Heart left ventricle (tissue), 16 donors: ENCODE measurements around the gene GABRG2. TPM values are rescaled to one million over a fixed set of nuclear protein-coding genes. Genes with fewer than 3 reads are reported as not detected.

Source experiments
- ATAC-seq, 4 donors: fragments of 200-7000 bp; cut with Tn5 transposase; one replicate each; pipeline ENCODE4 v1.9.1; 2020 to 2022; ENCODE audit warnings: moderate library complexity in 4 of 4, mild to moderate bottlenecking in 3 of 4, moderate number of reproducible peaks in 1 of 4
- DNase-seq, 5 donors: peaks; one replicate each; pipeline ENCODE4 v3.0.0-alpha.2; 2020
- H3K27ac ChIP-seq, 12 donors: fragments of 200-600 bp; sonication (generic) in 4 of 12; one replicate each; pipeline versions ENCODE4 v1.5.0 to v1.8.0; 2016 to 2022; ENCODE audit warnings: mild to moderate bottlenecking in 2 of 12
- H3K27me3 ChIP-seq, 9 donors: fragments of 200-600 bp; sonication (generic) in 2 of 9; one replicate each; pipeline versions ENCODE4 v1.5.1 to v1.8.0; 2016 to 2022; ENCODE audit warnings: mild to moderate bottlenecking in 3 of 9
- H3K36me3 ChIP-seq, 9 donors: fragments of 200-600 bp; sonication (generic) in 2 of 9; one replicate each; pipeline versions ENCODE4 v1.5.0 to v1.8.0; 2018 to 2022; ENCODE audit warnings: mild to moderate bottlenecking in 2 of 9
- H3K4me1 ChIP-seq, 12 donors: fragments of 200-600 bp; sonication (generic) in 4 of 12; one replicate each; pipeline versions ENCODE4 v1.5.0 to v1.8.0; 2016 to 2022; ENCODE audit warnings: mild to moderate bottlenecking in 3 of 12
- H3K4me3 ChIP-seq, 12 donors: fragments of 200-600 bp; sonication (generic) in 4 of 12; one replicate each; pipeline versions ENCODE4 v1.5.0 to v1.8.0; 2017 to 2022; ENCODE audit warnings: mild to moderate bottlenecking in 9 of 12, moderate library complexity in 4 of 12
- H3K9me3 ChIP-seq, 12 donors: fragments of 200-600 bp; sonication (generic) in 4 of 12; one replicate each; pipeline versions ENCODE4 v1.5.0 to v1.8.0; 2016 to 2022; ENCODE audit warnings: mild to moderate bottlenecking in 1 of 12
- POLR2A ChIP-seq, 2 donors: fragments of 450-650 bp; IDR thresholded peaks; one replicate each; pipeline ENCODE4 v1.6.1; 2017; ENCODE audit warnings: antibody characterized with exemption in 2 of 2, mild to moderate bottlenecking in 2 of 2, moderate library complexity in 2 of 2
- WGBS, 4 donors: extraction: QIAGEN DNeasy Blood & Tissue Kit in 2 of 4; methylation state at CpG; one replicate each; pipeline versions ENCODE4 v1.1.5 to v1.1.7; 2013 to 2018; 5-methylcytosine and 5-hydroxymethylcytosine counted together
- intact Hi-C, 10 donors: fragments of 100-400 bp; cut with DNase I; formaldehyde crosslinking; loops; one replicate each; pipeline versions ENCODE4 v1.11.1 to v1.14.2; 2022
- polyA plus RNA-seq, 2 donors: library from polyadenylated mRNA; stranded (reverse); fragments of 200-250 nt; gene quantifications; one replicate each; pipeline ENCODE4 v1.2.3, GENCODE V29; 2013
- total RNA-seq, 9 donors: library from RNA; depleted of rRNA in 2 of 9; stranded (reverse); fragments of >200 nt in 2 of 9; fragmentation: NEBNext Ultra II Directional in 3 of 9; extraction: Animal tissue kit (Norgen Biotek cat#: 25700) in 3 of 9; gene quantifications; one replicate each; pipeline versions ENCODE4 v1.1.0 to v1.2.4, GENCODE V29; 2016 to 2023
- TF ChIP-seq, protein P1 (sequence below), 12 donors: fragments of 200-600 bp; sonication (generic) in 4 of 12; IDR thresholded peaks; one replicate each; pipeline versions ENCODE4 v1.5.0 to v1.8.0; 2018 to 2022; ENCODE audit warnings: antibody characterized with exemption in 12 of 12, mild to moderate bottlenecking in 5 of 12
- donor health status: ischemic (EF 13 %, LVEDD 7.1; RV severe dilation, severe dysfunction).
- donor health status: healthy with polysubstance abuse.
- donor health status: DM: no; HTN: yes; CAD: no.
- donor health status: DM: no; HTN: no; CAD: no.
- donor health status: ischemic (EF 25% LVEDD 6.9; RV normal size, moderate dysfunction).
- donor health status: ischemic (EF 25% LVEDD 5.7; RV mildly dilated, moderate dysfunction).
- donor health status: healthy.
- donor health status: DM: yes; HTN: yes; CAD: no.
- donor health status: ischemic (EF 35%, LVEDD 5.7; RV mildly dilated, moderate dysfunction).
- donor health status: nonischemic (EF 11% LVEDD 7.7; RV severe dilation, severe dysfunction).
- donor health status: DM: yes; HTN: yes; CAD: no.
- donor health status: PGD.
- donor health status: ischemic (EF 29% LVEDD 5.4; RV normal size, mild dysfunction).
- donor health status: nonischemic (EF 23%, LVEDD 6.1; RV moderate dilation, normal function).

Gene GABRG2
- total and polyA plus RNA-seq, 11 donors: 0.42 TPM; not detected in 10

DNA sequence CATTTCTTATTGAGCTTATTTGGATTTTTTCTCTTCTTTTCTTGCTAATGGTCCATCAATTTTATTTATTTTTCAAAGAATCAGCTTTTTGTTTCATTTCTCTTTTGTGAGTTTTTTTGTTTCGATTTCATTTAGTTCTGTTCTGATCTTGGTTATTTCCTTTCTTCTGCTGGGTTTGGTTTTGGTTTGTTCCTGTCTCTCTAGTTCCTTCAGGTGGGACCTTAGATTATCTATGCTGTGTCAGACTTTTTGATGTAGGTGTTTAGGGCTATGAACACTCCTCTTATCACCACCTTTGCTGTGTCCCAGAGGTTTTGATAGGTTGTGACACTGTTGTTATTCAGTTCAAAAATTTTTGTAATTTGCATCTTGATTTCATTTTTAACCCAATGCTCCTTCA lies 119.8 kb downstream of the GABRG2 start:
- no peaks in the 10 kb centered on the region for H3K36me3 ChIP-seq
- no peak for TF ChIP-seq POLR2A (IDR thresholded peaks at IDR 0.05)
- TF ChIP-seq, protein P1, sequence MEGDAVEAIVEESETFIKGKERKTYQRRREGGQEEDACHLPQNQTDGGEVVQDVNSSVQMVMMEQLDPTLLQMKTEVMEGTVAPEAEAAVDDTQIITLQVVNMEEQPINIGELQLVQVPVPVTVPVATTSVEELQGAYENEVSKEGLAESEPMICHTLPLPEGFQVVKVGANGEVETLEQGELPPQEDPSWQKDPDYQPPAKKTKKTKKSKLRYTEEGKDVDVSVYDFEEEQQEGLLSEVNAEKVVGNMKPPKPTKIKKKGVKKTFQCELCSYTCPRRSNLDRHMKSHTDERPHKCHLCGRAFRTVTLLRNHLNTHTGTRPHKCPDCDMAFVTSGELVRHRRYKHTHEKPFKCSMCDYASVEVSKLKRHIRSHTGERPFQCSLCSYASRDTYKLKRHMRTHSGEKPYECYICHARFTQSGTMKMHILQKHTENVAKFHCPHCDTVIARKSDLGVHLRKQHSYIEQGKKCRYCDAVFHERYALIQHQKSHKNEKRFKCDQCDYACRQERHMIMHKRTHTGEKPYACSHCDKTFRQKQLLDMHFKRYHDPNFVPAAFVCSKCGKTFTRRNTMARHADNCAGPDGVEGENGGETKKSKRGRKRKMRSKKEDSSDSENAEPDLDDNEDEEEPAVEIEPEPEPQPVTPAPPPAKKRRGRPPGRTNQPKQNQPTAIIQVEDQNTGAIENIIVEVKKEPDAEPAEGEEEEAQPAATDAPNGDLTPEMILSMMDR (IDR thresholded peaks at IDR 0.05): no peak
- no peaks in the 10 kb centered on the region for H3K4me1 ChIP-seq
- H3K27me3 ChIP-seq: no peaks in the 10 kb centered on the region
- intact Hi-C loops: no loop called here
- 65 to 76% (median 71%) methylated on average over 1 of the region's 1 CpG for WGBS, 4 donors
- peaks cover 0 to 10% (median 0%) of the 10 kb centered on the region in 12 donors for H3K9me3 ChIP-seq
- H3K27ac ChIP-seq: no peak overlapping the region
- DNase-seq: no peak
- H3K4me3 ChIP-seq: no peak overlapping the region
- ATAC-seq: no peak

DNA sequence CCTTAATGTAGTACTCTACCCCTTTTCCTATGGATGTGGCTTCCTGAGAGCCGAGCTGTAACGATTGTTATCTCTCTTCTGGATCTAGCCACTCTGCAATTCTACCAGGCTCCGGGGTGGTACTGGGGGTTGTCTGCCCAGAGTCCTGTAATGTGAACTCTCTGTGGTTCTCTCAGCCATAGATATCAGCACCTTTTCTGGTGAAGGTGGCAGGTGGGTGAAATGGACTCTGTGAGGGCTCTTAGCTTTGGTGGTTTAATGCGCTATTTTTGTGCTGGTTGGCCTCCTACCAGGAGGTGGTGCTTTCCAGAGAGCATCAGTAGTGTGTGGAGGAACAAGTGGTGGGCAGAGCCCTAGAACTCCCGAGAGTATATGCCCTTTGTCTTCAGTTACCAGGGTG lies 122.1 kb downstream of the GABRG2 start:
- Histone ChIP-seq H3K27ac (no peak overlapping the region), H3K4me1 (no peaks in the 10 kb centered on the region), H3K9me3 (peaks cover 0 to 10% (median 0%) of the 10 kb centered on the region in 12 donors), H3K27me3 (no peaks in the 10 kb centered on the region), H3K36me3 (no peaks in the 10 kb centered on the region), H3K4me3 (no peak overlapping the region)
- WGBS, 4 donors: 76 to 85% (median 82%) methylated on average over 5 of the region's 5 CpGs
- ATAC-seq (no peak), DNase-seq (no peak)
- TF ChIP-seq POLR2A (IDR thresholded peaks at IDR 0.05): no peak
- TF ChIP-seq, protein P1 (IDR thresholded peaks at IDR 0.05): no peak
- intact Hi-C loops: no loop called here

DNA sequence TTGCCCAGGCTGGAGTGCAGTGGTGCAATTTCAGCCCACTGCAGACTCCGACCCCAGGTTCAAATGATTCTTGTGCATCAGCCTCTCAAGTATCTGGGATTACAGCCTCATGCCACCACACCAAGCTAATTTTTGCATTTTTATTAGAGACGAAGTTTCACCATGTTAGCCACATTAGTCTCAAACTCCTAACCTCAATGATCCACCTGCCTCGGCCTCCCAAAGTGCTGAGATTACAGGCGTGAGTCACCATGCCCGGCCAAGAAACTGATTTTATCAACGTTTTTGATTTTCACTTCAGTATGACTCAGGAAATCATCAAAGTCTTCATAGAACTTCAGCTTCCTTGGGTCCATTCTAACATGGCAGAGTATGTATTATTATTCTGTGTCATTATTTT lies 125.4 kb downstream of the GABRG2 start:
- H3K4me3 ChIP-seq: no peak overlapping the region
- no peaks in the 10 kb centered on the region for H3K9me3 ChIP-seq
- ATAC-seq: no peak
- no peak overlapping the region for H3K27ac ChIP-seq
- H3K36me3 ChIP-seq: no peaks in the 10 kb centered on the region
- TF ChIP-seq, protein P1 (IDR thresholded peaks at IDR 0.05): no peak
- no peak for TF ChIP-seq POLR2A (IDR thresholded peaks at IDR 0.05)
- no peak for DNase-seq
- 68 to 77% (median 70%) methylated on average over 6 of the region's 6 CpGs for WGBS, 4 donors
- no peaks in the 10 kb centered on the region for H3K27me3 ChIP-seq
- no peaks in the 10 kb centered on the region for H3K4me1 ChIP-seq
- intact Hi-C loops: no loop called here

DNA sequence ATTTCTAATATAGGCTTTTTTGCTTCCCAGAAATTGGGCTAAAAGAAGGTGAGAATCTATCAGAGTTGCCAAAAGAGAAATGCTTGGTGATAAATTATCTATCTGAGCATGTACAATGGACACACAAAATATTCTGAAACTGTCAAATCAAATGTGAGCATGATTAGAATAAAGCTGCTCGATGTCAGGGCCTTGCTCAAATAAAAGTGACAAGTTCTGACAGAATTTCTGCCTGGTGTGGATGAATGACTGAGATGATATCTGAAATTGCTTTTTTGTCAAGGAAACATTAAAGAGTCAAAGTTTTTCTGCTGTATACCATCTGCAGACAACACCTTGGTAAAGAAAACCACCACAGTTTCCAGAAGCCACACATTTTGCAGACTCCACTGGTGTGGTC lies 128.8 kb downstream of the GABRG2 start:
- 45 to 54% (median 52%) methylated on average over 1 of the region's 1 CpG for WGBS, 4 donors
- no peaks in the 10 kb centered on the region for H3K4me1 ChIP-seq
- TF ChIP-seq, protein P1 (IDR thresholded peaks at IDR 0.05): no peak
- TF ChIP-seq POLR2A (IDR thresholded peaks at IDR 0.05): no peak
- intact Hi-C loops: no loop called here
- no peaks in the 10 kb centered on the region for H3K9me3 ChIP-seq
- no peak for DNase-seq
- no peaks in the 10 kb centered on the region for H3K36me3 ChIP-seq
- no peak overlapping the region for H3K27ac ChIP-seq
- H3K4me3 ChIP-seq: no peak overlapping the region
- H3K27me3 ChIP-seq: no peaks in the 10 kb centered on the region
- ATAC-seq: no peak
